ENCODE data around the gene NPIPA1.
"Not testable (repeated sequence)": the region's sequence is repeated elsewhere in the genome, so short reads cannot be mapped to it uniquely, and the experiment has no call there.

DNA sequence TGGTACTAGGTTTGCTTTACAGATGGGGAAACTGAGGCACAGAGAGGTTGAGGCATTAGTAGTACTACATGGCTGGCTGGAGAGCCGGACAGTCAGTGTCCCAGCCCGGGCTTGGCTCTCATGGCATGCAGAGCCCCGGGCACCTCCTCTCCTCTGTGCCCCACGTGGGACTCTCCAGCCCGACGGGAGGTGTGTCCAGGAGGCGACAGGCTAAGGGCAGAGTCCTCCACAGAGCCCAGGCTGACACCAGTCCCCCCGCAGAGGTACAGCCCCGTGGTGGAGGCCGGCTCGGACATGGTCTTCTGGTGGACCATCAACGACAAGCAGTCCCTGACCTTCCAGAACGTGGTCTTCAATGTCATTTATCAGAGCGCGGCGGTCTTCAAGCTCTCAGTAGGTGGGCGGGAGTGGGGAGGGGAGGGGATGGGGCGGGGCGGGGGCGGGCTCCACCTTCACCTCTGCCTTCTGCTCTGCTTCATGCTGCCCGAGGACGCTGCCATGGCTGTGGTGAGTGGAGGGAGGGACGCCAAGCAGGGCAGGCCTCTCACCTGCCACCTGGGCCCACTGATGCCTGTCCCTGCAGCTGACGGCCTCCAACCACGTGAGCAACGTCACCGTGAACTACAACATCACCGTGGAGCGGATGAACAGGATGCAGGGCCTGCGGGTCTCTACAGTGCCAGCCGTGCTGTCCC is 13.7 kb upstream of the NPIPA1 start:
- not testable (repeated sequence) for TF ChIP-seq POLR2A, CTCF (IDR thresholded peaks at IDR 0.05)
